ENCODE measurements around the gene IGF2R.

IGF2R gene

DNA sequence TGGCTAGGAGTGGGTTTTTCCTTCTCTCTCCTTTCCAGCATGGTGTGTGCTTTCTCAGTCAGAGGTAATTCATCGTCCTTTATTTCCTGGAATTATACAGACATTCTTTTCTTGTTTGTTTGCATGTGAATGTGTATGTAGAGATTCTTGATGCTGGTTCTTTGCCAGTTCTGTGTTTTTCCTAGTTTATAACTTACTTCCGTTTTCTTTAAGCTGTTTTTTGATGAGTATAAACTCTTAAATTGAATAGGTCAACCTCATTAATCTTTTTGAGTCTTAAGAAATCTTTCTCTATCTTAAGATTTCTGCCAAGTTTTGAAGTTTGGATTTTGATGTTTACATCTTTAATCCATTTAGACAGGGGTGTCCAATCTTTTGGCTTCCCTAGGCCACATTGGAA, 38.7 kb downstream of the IGF2R start:
- H3K36me3 ChIP-seq (replicated peaks; ENCODE audit: low read depth, low read length): no peaks in the 10 kb centered on the region
- H3K79me2 ChIP-seq (ENCODE audit: low read length): peaks cover 20% of the 10 kb centered on the region; the same call in 1 of the 2 replicates
- TF ChIP-seq EZH2phosphoT487 (IDR thresholded peaks at IDR 0.05; ENCODE audit: low read depth): no peak
- TF ChIP-seq, protein P1, sequence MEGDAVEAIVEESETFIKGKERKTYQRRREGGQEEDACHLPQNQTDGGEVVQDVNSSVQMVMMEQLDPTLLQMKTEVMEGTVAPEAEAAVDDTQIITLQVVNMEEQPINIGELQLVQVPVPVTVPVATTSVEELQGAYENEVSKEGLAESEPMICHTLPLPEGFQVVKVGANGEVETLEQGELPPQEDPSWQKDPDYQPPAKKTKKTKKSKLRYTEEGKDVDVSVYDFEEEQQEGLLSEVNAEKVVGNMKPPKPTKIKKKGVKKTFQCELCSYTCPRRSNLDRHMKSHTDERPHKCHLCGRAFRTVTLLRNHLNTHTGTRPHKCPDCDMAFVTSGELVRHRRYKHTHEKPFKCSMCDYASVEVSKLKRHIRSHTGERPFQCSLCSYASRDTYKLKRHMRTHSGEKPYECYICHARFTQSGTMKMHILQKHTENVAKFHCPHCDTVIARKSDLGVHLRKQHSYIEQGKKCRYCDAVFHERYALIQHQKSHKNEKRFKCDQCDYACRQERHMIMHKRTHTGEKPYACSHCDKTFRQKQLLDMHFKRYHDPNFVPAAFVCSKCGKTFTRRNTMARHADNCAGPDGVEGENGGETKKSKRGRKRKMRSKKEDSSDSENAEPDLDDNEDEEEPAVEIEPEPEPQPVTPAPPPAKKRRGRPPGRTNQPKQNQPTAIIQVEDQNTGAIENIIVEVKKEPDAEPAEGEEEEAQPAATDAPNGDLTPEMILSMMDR (IDR thresholded peaks at IDR 0.05; ENCODE audit: low read depth, low read length): no peak
- no peak overlapping the region for H3K9ac ChIP-seq (ENCODE audit: low read length)
- H3K4me2 ChIP-seq (ENCODE audit: low read length): no peak overlapping the region
- H2AFZ ChIP-seq (ENCODE audit: low read depth, low read length): no peak overlapping the region
- no peak overlapping the region for H3K27ac ChIP-seq (ENCODE audit: low read length)
- no peaks in the 10 kb centered on the region for H3K4me1 ChIP-seq (ENCODE audit: low read length)
- H3K4me3 ChIP-seq (ENCODE audit: low read length): no peak overlapping the region
- H3K27me3 ChIP-seq (ENCODE audit: low read depth, low read length): no peaks in the 10 kb centered on the region
- H3K9me3 ChIP-seq (ENCODE audit: insufficient read depth, low read length): no peaks in the 10 kb centered on the region
- no peaks in the 10 kb centered on the region for H4K20me1 ChIP-seq (ENCODE audit: insufficient read depth, low read length)

GRCh38 chr6:160010067-160010466, 41.2 kb downstream of the IGF2R start:
- Histone ChIP-seq H3K9me3 (ENCODE audit: insufficient read depth, low read length) (no peaks in the 10 kb centered on the region), H2AFZ (ENCODE audit: low read depth, low read length) (no peak overlapping the region), H3K27me3 (ENCODE audit: low read depth, low read length) (no peaks in the 10 kb centered on the region), H3K4me1 (ENCODE audit: low read length) (no peaks in the 10 kb centered on the region), H3K4me2 (ENCODE audit: low read length) (no peak overlapping the region), H3K36me3 (replicated peaks; ENCODE audit: low read depth, low read length) (no peaks in the 10 kb centered on the region), H3K9ac (ENCODE audit: low read length) (no peak overlapping the region), H3K4me3 (ENCODE audit: low read length) (no peak overlapping the region), H3K27ac (ENCODE audit: low read length) (no peak overlapping the region), H3K79me2 (ENCODE audit: low read length) (peaks cover 11% of the 10 kb centered on the region; the same call in 1 of the 2 replicates), H4K20me1 (ENCODE audit: insufficient read depth, low read length) (no peaks in the 10 kb centered on the region)
- TF ChIP-seq, protein P1 (IDR thresholded peaks at IDR 0.05; ENCODE audit: low read depth, low read length): no peak
- no peak for TF ChIP-seq EZH2phosphoT487 (IDR thresholded peaks at IDR 0.05; ENCODE audit: low read depth)

- Histone ChIP-seq H3K27ac (ENCODE audit: low read length) (no peak overlapping the region), H3K79me2 (ENCODE audit: low read length) (no peaks in the 10 kb centered on the region), H3K9me3 (ENCODE audit: insufficient read depth, low read length) (no peaks in the 10 kb centered on the region), H3K4me1 (ENCODE audit: low read length) (no peaks in the 10 kb centered on the region), H3K4me3 (ENCODE audit: low read length) (no peak overlapping the region), H2AFZ (ENCODE audit: low read depth, low read length) (no peak overlapping the region), H3K36me3 (replicated peaks; ENCODE audit: low read depth, low read length) (no peaks in the 10 kb centered on the region), H3K27me3 (ENCODE audit: low read depth, low read length) (no peaks in the 10 kb centered on the region), H3K4me2 (ENCODE audit: low read length) (no peak overlapping the region), H3K9ac (ENCODE audit: low read length) (no peak overlapping the region), H4K20me1 (ENCODE audit: insufficient read depth, low read length) (no peaks in the 10 kb centered on the region)
- no peak for TF ChIP-seq EZH2phosphoT487 (IDR thresholded peaks at IDR 0.05; ENCODE audit: low read depth)
- TF ChIP-seq, protein P1 (IDR thresholded peaks at IDR 0.05; ENCODE audit: low read depth, low read length): no peak
Measured at GRCh38 chr6:160013987-160014868, 45.3 kb downstream of the IGF2R start.

GRCh38 chr6:160014869-160015182, 45.9 kb downstream of the IGF2R start:
- H3K27me3 ChIP-seq (ENCODE audit: low read depth, low read length): no peaks in the 10 kb centered on the region
- no peaks in the 10 kb centered on the region for H3K79me2 ChIP-seq (ENCODE audit: low read length)
- H3K36me3 ChIP-seq (replicated peaks; ENCODE audit: low read depth, low read length): no peaks in the 10 kb centered on the region
- no peak overlapping the region for H3K27ac ChIP-seq (ENCODE audit: low read length)
- TF ChIP-seq EZH2phosphoT487 (IDR thresholded peaks at IDR 0.05; ENCODE audit: low read depth): no peak
- TF ChIP-seq, protein P1 (IDR thresholded peaks at IDR 0.05; ENCODE audit: low read depth, low read length): no peak
- no peaks in the 10 kb centered on the region for H3K9me3 ChIP-seq (ENCODE audit: insufficient read depth, low read length)
- no peak overlapping the region for H3K4me2 ChIP-seq (ENCODE audit: low read length)
- H3K4me1 ChIP-seq (ENCODE audit: low read length): no peaks in the 10 kb centered on the region
- H4K20me1 ChIP-seq (ENCODE audit: insufficient read depth, low read length): no peaks in the 10 kb centered on the region
- H2AFZ ChIP-seq (ENCODE audit: low read depth, low read length): no peak overlapping the region
- no peak overlapping the region for H3K4me3 ChIP-seq (ENCODE audit: low read length)
- H3K9ac ChIP-seq (ENCODE audit: low read length): no peak overlapping the region
